ENCODE data around the gene MGLL.

- TF ChIP-seq, protein P1, sequence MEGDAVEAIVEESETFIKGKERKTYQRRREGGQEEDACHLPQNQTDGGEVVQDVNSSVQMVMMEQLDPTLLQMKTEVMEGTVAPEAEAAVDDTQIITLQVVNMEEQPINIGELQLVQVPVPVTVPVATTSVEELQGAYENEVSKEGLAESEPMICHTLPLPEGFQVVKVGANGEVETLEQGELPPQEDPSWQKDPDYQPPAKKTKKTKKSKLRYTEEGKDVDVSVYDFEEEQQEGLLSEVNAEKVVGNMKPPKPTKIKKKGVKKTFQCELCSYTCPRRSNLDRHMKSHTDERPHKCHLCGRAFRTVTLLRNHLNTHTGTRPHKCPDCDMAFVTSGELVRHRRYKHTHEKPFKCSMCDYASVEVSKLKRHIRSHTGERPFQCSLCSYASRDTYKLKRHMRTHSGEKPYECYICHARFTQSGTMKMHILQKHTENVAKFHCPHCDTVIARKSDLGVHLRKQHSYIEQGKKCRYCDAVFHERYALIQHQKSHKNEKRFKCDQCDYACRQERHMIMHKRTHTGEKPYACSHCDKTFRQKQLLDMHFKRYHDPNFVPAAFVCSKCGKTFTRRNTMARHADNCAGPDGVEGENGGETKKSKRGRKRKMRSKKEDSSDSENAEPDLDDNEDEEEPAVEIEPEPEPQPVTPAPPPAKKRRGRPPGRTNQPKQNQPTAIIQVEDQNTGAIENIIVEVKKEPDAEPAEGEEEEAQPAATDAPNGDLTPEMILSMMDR (IDR thresholded peaks at IDR 0.05), result no peak
- no peak for TF ChIP-seq POLR2A (IDR thresholded peaks at IDR 0.05)
These were observed 145.9 kb downstream of the MGLL start for GRCh38 chr3:127676456-127676855.
